Tibial artery (tissue), 4 donors: Measurements from ENCODE around the gene PILRB.
"Not testable (repeated sequence)": the region's sequence is repeated elsewhere in the genome, so short reads cannot be mapped to it uniquely, and the experiment has no call there.

Experiments used
- DNase-seq, 2 donors: peaks; one replicate each; pipeline ENCODE4 v3.0.0-alpha.2; 2019
- H3K27ac ChIP-seq, 2 donors: fragments of 200-600 bp; sonication (generic) in 1 of 2; 1 replicate in 1 of 2; 2 replicates in 1 of 2; pipeline ENCODE4 v1.5.1; 2018 to 2019; ENCODE audit warnings: mild to moderate bottlenecking in 1 of 2
- H3K27me3 ChIP-seq, 2 donors: fragments of 200-600 bp; sonication (generic) in 1 of 2; one replicate each; pipeline versions ENCODE4 v1.5.1 to v1.6.0; 2016 to 2019
- H3K36me3 ChIP-seq, 3 donors: fragments of 200-600 bp; sonication (generic) in 2 of 3; one replicate each; pipeline ENCODE4 v1.5.1; 2016 to 2019; ENCODE audit warnings: mild to moderate bottlenecking in 2 of 3
- H3K4me1 ChIP-seq, 4 donors: fragments of 200-600 bp; sonication (generic) in 2 of 4; 1 replicate in 3 of 4; 2 replicates in 1 of 4; pipeline ENCODE4 v1.5.1; 2016 to 2019
- H3K4me3 ChIP-seq, 2 donors: fragments of 200-600 bp; sonication (generic) in 1 of 2; 1 replicate in 1 of 2; 2 replicates in 1 of 2; pipeline ENCODE4 v1.5.1; 2018 to 2019; ENCODE audit warnings: mild to moderate bottlenecking in 2 of 2
- H3K9me3 ChIP-seq, 3 donors: fragments of 200-600 bp; sonication (generic) in 1 of 3; one replicate each; pipeline ENCODE4 v1.5.1; 2016 to 2019
- intact Hi-C: fragments of 100-400 bp; cut with DNase I; formaldehyde crosslinking; loops from one replicate; pipeline ENCODE4 v1.15.0; 2023; ENCODE audit warnings: low total_unique reads
- TF ChIP-seq, protein P1 (sequence below), 2 experiments: fragments of 200-600 bp in 1 of 2; fragments of 450-650 bp in 1 of 2; IDR thresholded peaks; one replicate each; pipeline ENCODE4 v1.5.1; 2017 to 2019; ENCODE audit warnings: antibody characterized with exemption in 2 of 2, mild to moderate bottlenecking in 1 of 2, moderate library complexity in 1 of 2

Gene PILRB

DNA sequence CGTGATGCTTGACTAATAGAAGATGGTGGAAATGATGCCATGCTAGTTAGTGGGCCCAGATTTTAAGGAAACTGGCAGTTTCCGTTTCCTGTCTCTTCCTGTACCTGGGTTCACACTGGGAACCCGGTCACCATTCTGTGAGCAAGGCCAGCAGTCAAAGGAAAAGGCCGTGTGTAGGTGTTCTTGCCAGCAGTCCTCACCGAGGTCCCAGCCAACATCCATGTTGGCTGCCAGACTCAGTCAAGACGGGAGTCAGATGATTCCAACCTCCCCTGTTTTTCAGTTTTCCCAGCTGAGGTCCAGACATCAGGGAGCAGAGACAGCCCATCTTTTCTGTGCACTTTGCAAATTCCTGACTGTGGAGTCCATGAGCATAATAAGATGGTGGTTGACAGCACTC, 15.2 kb upstream of the PILRB start:
- Histone ChIP-seq H3K4me3 (no peak overlapping the region), H3K9me3 (no peaks in the 10 kb centered on the region), H3K4me1 (peaks cover 0 to 6% (median 4%) of the 10 kb centered on the region in 4 donors), H3K27ac (no peak overlapping the region), H3K27me3 (no peaks in the 10 kb centered on the region), H3K36me3 (peaks cover 19 to 60% (median 36%) of the 10 kb centered on the region in 3 donors)
- DNase-seq = no peak
- intact Hi-C loops = no loop called here
- TF ChIP-seq, protein P1, sequence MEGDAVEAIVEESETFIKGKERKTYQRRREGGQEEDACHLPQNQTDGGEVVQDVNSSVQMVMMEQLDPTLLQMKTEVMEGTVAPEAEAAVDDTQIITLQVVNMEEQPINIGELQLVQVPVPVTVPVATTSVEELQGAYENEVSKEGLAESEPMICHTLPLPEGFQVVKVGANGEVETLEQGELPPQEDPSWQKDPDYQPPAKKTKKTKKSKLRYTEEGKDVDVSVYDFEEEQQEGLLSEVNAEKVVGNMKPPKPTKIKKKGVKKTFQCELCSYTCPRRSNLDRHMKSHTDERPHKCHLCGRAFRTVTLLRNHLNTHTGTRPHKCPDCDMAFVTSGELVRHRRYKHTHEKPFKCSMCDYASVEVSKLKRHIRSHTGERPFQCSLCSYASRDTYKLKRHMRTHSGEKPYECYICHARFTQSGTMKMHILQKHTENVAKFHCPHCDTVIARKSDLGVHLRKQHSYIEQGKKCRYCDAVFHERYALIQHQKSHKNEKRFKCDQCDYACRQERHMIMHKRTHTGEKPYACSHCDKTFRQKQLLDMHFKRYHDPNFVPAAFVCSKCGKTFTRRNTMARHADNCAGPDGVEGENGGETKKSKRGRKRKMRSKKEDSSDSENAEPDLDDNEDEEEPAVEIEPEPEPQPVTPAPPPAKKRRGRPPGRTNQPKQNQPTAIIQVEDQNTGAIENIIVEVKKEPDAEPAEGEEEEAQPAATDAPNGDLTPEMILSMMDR (IDR thresholded peaks at IDR 0.05) = no peak

DNA sequence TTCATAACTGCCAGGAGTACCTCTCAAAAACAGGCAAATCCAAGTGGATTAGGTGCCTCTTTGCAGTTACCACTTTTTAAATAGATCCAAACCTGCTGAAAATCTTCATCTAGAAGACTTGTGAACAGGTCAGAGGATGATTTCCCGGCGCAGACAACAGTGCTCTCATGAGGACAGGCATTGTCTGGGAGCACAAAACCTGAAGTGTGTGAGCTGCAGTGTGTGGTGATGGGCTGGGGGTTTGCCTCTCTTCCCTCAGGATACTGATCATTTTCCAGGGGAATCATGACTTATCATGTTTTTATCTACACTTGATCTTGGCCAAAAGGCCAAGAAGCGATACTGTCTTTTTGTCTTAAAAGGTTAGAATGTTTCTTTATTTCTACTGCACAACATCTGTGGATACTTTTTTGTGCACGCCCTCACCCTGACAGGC, 13.8 kb upstream of the PILRB start:
- H3K27ac ChIP-seq, H3K4me1 ChIP-seq, intact Hi-C loops, DNase-seq, H3K27me3 ChIP-seq, H3K9me3 ChIP-seq, H3K4me3 ChIP-seq: not testable (repeated sequence)
- H3K36me3 ChIP-seq = peaks cover 17 to 67% (median 41%) of the 10 kb centered on the region in 3 donors

DNA sequence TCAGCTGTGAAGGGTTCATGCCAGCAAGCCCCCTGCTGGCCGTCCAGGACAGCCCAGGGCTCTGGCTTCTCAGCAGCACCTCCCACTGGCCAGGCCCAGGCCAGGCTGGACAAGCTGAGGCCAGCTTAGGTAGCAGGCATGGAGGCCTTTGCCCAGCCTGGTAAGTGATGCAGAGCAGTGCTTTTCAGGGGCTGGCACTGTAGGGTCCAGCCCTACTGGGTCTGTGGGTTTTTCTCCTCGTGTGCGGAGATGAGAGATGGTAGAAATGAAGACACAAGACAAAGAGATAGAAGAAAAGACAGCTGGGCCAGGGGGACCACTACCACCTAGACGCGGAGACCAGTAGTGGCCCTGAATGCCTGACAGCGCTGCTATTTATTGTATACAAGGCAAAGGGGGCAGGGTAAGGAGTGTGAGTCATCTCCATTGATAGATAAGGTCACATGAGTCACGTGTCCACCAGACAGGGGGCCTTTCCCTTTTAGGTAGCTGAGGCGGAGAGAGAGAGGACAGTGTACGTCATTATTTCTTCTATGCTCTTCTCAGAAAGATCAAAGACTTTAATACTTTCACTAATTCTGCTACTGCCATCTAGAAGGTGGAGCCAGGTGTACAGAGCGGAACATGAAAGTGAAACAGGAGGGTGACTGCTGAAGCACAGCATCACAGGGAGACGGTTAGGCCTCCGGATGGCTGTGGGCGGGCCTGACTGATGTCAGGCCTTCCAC, 13.2 kb upstream of the PILRB start:
- H3K27me3 ChIP-seq, H3K9me3 ChIP-seq, H3K4me3 ChIP-seq, H3K4me1 ChIP-seq, DNase-seq, intact Hi-C loops: not testable (repeated sequence)
- Histone ChIP-seq H3K36me3 (peaks cover 21 to 70% (median 45%) of the 10 kb centered on the region in 3 donors), H3K27ac (peak overlapping the region in 1 of 2 donors; percentile 15)

DNA sequence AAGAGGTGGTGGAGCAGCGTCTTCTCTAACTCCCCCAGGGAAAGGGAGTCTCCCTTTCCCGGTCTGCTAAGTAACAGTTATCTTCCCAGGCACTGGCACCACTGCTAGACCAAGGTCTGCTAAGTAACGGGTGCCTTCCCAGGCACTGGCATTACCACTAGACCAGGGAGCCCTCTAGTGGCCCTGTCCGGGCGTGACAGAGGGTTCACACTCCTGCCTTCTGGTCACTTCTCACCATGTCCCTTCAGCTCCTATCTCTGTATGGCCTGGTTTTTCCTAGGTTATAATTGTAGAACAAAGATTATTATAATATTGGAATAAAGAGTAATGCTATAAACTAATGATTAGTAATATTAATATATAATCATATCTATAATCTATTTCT, 12.6 kb upstream of the PILRB start:
- H3K9me3 ChIP-seq, H3K27ac ChIP-seq, H3K27me3 ChIP-seq, intact Hi-C loops, H3K4me3 ChIP-seq, H3K4me1 ChIP-seq: not testable (repeated sequence)
- peak; percentile 84 for DNase-seq
- TF ChIP-seq, protein P1 (IDR thresholded peaks at IDR 0.05) = peak; percentile 27 to 44
- peaks cover 23 to 76% (median 51%) of the 10 kb centered on the region in 3 donors for H3K36me3 ChIP-seq

DNA sequence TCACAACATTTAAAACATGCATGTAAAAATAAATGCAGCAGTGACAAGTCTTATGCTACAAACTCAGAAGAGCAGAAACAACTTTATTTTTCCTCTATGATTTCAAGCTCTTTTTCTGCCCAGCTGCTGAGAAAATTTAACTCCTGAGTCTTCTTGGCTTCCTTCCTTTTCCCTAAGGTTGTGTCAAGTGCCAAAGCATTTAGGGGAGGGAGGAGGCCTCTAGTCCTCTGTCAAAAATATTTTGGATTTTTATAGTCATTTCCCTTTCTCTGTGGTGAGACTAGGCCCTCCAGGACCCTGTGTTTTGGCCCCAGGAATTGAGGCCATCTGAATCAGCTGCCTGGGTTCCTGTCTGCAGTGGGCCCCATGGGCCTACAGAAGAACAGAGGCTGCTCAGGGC, 11.0 kb upstream of the PILRB start:
- H3K36me3 ChIP-seq = peaks cover 26 to 82% (median 63%) of the 10 kb centered on the region in 3 donors
- no peaks in the 10 kb centered on the region for H3K27me3 ChIP-seq
- no peak overlapping the region for H3K4me3 ChIP-seq
- no peaks in the 10 kb centered on the region for H3K9me3 ChIP-seq
- DNase-seq = no peak
- intact Hi-C loops = no loop called here
- H3K4me1 ChIP-seq = peaks cover 0 to 5% (median 4%) of the 10 kb centered on the region in 4 donors
- no peak overlapping the region for H3K27ac ChIP-seq
- TF ChIP-seq, protein P1 (IDR thresholded peaks at IDR 0.05) = no peak

DNA sequence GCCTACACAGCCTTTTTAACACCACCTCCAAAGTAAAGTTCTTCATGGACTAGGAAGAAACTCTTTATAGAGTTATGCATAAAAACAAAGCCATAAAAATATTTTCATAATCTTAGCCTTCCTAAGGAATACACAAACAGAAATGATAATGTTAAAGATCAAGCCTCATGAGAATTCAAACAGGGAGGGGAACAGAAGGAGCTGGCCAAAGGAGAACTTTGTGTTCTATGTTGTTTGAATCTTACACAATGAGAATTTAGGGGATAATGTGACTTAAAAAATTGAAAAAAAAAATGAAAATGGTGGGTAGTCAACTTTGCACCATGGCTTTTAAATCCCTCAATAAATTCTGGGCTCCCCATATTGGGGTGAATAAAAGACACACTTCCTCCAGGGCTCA, 9.1 kb upstream of the PILRB start:
- no peak overlapping the region for H3K27ac ChIP-seq
- TF ChIP-seq, protein P1 (IDR thresholded peaks at IDR 0.05) = no peak
- intact Hi-C loops = no loop called here
- H3K9me3 ChIP-seq = no peaks in the 10 kb centered on the region
- DNase-seq = no peak
- H3K27me3 ChIP-seq = no peaks in the 10 kb centered on the region
- H3K4me3 ChIP-seq = no peak overlapping the region
- peaks cover 0 to 5% (median 4%) of the 10 kb centered on the region in 4 donors for H3K4me1 ChIP-seq
- peaks cover 41 to 86% (median 73%) of the 10 kb centered on the region in 3 donors for H3K36me3 ChIP-seq
